GM19438 (cell line): ENCODE measurements around the gene HSD17B14.

Source experiments
- ATAC-seq: cut with Tn5 transposase; IDR thresholded peaks from one replicate; pipeline ENCODE4 v1.9.1; 2021; ENCODE audit warnings: low read depth; ENCODE audit not compliant: unreplicated experiment

The HSD17B14 gene

DNA sequence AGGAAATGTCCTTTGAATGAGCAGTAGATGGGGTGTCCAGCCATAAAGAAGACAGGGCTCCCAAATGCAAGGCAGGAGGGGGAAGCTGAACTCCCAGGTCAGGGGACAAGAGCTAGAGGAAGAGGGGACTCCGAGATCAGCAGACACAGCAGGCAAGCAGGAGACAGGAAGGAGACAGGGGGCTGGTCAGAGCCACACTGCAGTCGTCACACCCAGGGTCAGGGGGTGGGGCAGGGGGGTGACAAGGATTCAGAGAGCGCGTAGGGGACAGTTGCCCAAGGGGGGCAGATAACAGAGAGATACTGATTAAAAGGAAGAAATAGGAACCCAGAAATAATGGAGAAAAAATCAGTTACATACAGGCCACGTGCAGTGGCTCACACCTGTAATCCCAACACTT lies 3.2 kb downstream of the HSD17B14 start:
- ATAC-seq, result no peak

DNA sequence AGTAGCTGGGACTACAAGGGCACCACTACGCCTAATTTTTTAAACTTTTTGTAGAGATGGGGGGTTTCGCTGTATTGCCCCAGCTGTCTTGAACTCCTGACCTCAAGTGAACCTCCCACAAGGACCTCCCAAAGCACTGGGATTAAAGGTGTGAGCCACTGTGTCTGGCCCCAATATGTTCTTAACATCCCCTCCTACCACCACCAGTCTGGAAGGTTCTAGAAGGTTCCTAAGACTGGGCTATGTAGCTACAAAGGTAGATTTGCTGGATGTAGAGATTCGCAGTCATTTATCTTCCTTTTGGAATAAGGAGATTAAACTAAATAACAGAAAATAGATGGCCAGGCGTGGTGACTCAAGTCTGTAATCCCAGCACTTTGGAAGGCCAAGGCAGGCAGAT lies 5.3 kb downstream of the HSD17B14 start:
- ATAC-seq, result no peak

DNA sequence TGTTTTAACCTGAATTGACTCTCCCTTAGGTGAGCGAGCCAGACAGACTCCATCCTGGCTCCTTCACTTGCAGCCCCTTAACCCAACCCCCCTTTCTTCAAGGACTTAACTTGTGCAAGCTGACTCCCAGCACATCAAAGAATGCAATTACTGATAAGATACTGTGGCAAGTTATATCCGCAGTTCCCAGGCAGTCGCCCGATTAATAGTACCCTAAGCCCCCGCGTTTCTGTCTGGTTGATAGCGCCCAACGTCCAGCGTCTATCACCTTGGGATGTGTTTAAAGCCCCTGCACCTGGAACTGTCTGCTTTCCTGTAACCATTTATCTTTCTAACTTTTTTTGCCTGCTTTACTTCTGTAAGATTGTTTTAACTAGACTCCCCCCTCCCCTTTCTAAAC lies 6.2 kb downstream of the HSD17B14 start:
- ATAC-seq, result no peak

DNA sequence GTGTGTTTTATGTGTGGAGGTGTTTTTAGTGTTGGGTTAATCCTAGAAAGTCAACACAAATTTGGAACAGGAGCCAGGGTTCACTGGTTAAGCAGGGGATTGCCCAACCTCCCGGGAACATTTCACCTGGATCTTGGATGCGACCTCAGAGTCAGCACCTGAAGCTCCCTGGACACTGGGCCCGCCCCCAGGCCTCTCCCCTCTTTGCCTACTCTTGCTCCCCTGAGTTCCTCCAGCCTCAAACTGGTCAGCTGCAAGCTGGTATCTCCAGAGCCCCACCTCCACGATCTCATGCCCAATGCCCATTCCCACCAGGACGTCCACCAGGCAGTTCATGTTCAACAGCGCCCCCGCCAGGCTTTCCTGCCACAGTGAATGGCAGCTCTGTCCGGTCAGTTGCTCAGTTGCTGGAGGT lies 9.7 kb downstream of the HSD17B14 start:
- no peak for ATAC-seq

- ATAC-seq, result no peak
Measured at GRCh38 chr19:48822514-48822913, 13.8 kb downstream of the HSD17B14 start.

GRCh38 chr19:48821633-48822032 lies 14.7 kb downstream of the HSD17B14 start:
- no peak for ATAC-seq

- no peak for ATAC-seq
Measured at GRCh38 chr19:48819366-48819816, 16.9 kb downstream of the HSD17B14 start.

DNA sequence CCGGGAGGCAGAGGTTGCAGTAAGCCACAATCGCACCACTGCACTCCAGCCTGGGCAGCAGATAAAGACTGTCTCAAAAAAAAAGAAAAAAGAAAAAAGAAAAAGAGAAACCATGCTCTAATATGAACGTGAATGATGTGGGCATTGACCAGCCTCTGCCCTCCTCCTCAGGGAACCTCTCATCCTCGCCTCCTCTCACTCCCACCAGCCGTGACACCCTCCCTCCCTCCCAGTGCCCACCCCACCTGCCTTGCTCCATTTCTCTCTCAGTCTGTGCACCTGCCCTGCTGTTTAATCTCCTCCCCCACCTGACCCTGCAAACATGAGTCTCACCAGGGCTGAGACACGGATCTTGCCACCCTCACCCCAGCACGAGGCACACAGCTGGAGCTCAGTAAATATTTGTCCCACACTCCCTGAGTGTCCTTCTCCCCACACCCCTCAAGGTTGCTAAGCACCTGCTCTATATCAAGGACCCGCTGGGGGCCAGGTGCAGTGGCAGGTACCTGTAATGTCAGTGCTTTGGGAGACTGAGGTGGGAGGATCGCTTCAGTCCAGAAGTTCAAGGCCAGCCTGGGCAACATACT lies 18.0 kb downstream of the HSD17B14 start:
- no peak for ATAC-seq

GRCh38 chr19:48817585-48818124 lies 18.6 kb downstream of the HSD17B14 start:
- no peak for ATAC-seq

GRCh38 chr19:48815870-48816501 lies 20.3 kb downstream of the HSD17B14 start:
- ATAC-seq, result no peak

- ATAC-seq, result no peak
Measured at GRCh38 chr19:48814895-48815294, 21.4 kb downstream of the HSD17B14 start.

- ATAC-seq, result no peak
Measured at GRCh38 chr19:48813123-48813913, 23.0 kb downstream of the HSD17B14 start.

DNA sequence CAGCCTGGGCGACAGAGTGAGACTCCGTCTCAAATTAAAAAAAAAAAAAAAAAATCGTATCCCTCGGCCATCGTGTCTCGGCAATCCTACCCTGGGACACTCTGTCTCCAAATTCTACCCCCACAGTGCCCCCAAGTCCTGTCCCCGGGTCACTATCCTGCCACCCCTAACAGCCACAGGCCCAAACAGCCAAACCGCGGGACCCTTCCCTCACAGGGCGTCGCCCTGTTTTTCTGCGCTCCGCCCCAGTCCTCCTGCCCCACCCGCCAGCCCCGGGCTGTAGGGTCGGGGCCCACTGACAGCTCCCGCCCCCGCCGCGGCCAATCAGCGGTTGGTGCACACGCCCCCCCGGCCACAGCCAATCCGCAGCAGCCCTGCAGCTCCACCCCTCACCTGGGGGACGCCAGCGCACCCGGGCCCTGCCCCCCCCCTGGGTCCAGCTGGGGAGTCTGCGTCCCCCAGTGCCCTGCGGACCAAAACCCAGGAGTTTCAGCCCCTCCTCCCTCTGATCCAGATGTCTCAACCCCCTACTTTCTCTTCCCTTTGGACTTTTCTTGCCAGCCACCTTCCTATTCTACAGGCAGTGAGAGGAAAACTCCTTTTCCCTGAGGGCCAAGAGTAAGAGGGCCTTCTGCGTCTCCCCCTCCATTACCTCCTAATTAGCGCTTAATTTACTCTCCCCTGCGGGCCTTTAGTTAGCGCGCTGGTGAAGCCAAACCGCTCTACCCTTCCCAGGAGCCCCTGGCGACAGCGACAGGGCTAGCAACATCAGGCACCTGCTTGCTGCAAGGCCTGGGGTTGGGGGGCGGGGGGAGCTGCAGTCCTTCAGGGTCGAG lies 24.0 kb downstream of the HSD17B14 start:
- ATAC-seq, result peak; percentile 53

GRCh38 chr19:48810151-48810550 lies 26.1 kb downstream of the HSD17B14 start:
- no peak for ATAC-seq

DNA sequence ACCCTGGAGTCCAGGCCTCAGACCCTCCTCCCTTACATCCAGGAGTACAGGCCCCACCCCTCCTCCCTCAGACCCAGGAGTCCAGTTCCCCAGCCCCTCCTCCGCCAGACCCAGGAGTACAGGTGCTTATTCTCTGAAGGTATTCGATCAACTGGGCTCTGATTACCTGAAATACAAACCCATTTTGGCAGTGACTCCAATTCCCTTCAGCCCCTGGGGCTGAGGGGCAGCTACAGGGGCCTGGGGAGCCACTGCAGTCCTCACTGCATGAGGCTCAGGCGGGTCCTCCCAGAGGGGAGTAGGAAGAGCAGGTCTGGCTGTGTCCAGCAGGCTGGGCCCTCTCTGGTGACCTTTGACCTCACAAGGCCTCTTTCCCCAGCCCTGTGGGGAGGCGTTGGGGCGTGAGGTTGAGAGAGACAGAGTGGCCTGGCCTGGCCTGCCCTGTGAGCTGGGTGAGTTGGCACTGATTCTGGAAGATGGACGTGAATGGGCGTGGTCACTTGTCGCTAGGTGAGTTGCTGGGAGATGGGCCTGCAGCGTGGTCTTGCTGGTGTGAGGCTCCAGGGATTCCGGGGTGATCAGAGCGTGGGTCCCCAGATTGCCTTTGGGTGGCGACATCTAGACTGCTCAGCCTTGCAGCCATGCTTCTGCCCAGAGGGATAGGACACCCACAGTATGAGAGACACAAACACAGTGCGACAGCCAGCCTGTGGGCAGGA lies 28.5 kb downstream of the HSD17B14 start:
- ATAC-seq, result no peak

DNA sequence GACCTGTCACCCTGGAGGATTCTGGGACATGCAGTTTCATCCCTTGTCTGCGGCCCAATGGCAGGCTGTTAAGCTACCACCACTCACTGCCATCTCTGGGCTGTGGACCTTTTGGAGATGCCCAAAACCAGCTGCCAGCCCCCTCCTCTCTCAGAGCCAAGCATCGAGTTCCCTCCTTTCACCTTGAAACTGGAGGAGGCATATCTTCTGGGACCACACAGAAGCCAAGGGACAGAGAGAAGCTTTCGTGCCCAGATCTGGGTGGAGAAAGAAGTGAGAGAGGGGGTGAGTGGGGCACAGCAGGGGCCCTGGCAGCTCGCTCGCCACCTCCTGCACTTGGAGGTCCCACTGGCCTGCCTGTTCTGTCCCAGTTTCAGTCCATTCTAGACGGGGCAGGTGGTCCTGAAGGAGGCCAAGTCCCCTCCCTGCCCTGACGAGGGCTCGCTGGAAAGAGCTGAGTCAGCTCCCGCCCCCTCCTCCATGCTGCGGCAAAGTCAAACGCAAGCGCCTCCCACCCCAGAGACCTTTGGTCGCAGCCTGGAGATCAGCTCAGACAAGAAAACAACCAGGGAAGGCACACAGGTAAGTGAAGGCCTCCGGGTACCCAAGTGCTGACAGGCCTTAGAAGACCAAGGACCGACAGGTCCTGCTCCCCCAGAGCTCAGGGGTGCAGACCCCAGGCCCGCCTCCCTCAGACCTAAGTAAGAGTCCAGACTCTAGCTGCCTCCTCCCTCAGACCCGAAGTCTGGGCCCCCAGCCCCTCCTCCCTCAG lies 29.3 kb downstream of the HSD17B14 start:
- ATAC-seq, result no peak

GRCh38 chr19:48806518-48806817 lies 29.8 kb downstream of the HSD17B14 start:
- no peak for ATAC-seq

GRCh38 chr19:48805452-48805851 lies 30.8 kb downstream of the HSD17B14 start:
- ATAC-seq, result no peak

- ATAC-seq, result no peak
Measured at GRCh38 chr19:48804496-48804895, 31.8 kb downstream of the HSD17B14 start.
